K562 (cell line): ENCODE data around the gene RTF1. TPM values are rescaled to one million over a fixed set of nuclear protein-coding genes. Genes with fewer than 3 reads are reported as not detected.
A peak's percentile ranks its signal among the peaks of the same experiment; 100 is the strongest.

ENCODE experiments used
- CREB1 ChIP-seq, 2 experiments: sonication (generic) in 1 of 2; formaldehyde crosslinking in 1 of 2; IDR thresholded peaks; 2 replicates each; pipeline versions ENCODE4 v1.6.1 to v1.8.0; 2012 to 2022; ENCODE audit warnings: inconsistent platforms in 1 of 2, mild to moderate bottlenecking in 1 of 2, missing genetic modification reagents in 1 of 2, moderate library complexity in 1 of 2
- FOXP4 ChIP-seq: sonication (generic); formaldehyde crosslinking; IDR thresholded peaks from 2 replicates; pipeline ENCODE4 v1.8.0; 2022; ENCODE audit warnings: mild to moderate bottlenecking, missing genetic modification reagents, borderline replicate concordance
- FUS ChIP-seq: fragments of 200-400 bp; formaldehyde crosslinking; optimal IDR thresholded peaks from 2 replicates; pipeline ENCODE3; 2017; ENCODE audit warnings: low read depth, low read length
- GABPB2 ChIP-seq: fragments of 250-450 bp; sonication (Bioruptor Pico); conservative IDR thresholded peaks from 2 replicates; pipeline ENCODE4 v1.5.1; 2021; ENCODE audit warnings: mild to moderate bottlenecking
- HBP1 ChIP-seq: fragments of 450-650 bp; formaldehyde crosslinking; IDR thresholded peaks from 2 replicates; pipeline ENCODE4 v1.4.0; 2022; ENCODE audit warnings: missing genetic modification characterization
- IFI16 ChIP-seq: fragments of 250-450 bp; sonication (Bioruptor Pico); IDR thresholded peaks from 2 replicates; pipeline ENCODE4 v2.1.2; 2022; ENCODE audit warnings: mild to moderate bottlenecking, inconsistent platforms
- KLF13 ChIP-seq: fragments of 450-650 bp; IDR thresholded peaks from 2 replicates; pipeline ENCODE4 v1.6.1; 2016; ENCODE audit warnings: missing genetic modification characterization, low read depth, mild to moderate bottlenecking, missing compliant biosample characterization, moderate library complexity, borderline replicate concordance
- MAFF ChIP-seq: IDR thresholded peaks from 2 replicates; pipeline ENCODE4 v1.6.1; 2012; ENCODE audit warnings: low read length, improper control_type of control experiment
- NR1H2 ChIP-seq: sonication (generic); formaldehyde crosslinking; IDR thresholded peaks from 2 replicates; pipeline ENCODE4 v1.4.0; 2020; ENCODE audit warnings: mild to moderate bottlenecking, missing genetic modification reagents
- NR2C1 ChIP-seq, 2 experiments: fragments of 450-650 bp; IDR thresholded peaks; 2 replicates each; pipeline ENCODE4 v1.6.1; 2017; ENCODE audit warnings: mild to moderate bottlenecking in 2 of 2, antibody characterized with exemption in 1 of 2, inconsistent platforms in 1 of 2, missing compliant biosample characterization in 1 of 2, missing genetic modification characterization in 1 of 2
- POLR3A ChIP-seq: IDR thresholded peaks from 2 replicates; pipeline ENCODE4 v1.6.1; 2011; ENCODE audit warnings: borderline replicate concordance, mild to moderate bottlenecking, moderate library complexity; ENCODE audit not compliant: insufficient read length, insufficient read depth; ENCODE audit errors: extremely low read depth
- SAFB ChIP-seq: fragments of 200-400 bp; formaldehyde crosslinking; IDR thresholded peaks from 2 replicates; pipeline ENCODE4 v1.6.1; 2017; ENCODE audit warnings: low read depth, low read length, borderline replicate concordance
- SIRT6 ChIP-seq: IDR thresholded peaks from one replicate; pipeline ENCODE4 v1.6.1; 2012; ENCODE audit warnings: low read depth, mild to moderate bottlenecking, control low read depth, inconsistent platforms, low read length, moderate library complexity
- SMAD2 ChIP-seq: fragments of 150-350 bp; IDR thresholded peaks from 2 replicates; pipeline ENCODE4 v1.6.1; 2014; ENCODE audit warnings: low read depth, mild to moderate bottlenecking, low read length
- SMAD4 ChIP-seq: fragments of 250-450 bp; sonication (Bioruptor Pico); conservative IDR thresholded peaks from 2 replicates; pipeline ENCODE4 v1.8.0; 2021; ENCODE audit warnings: inconsistent platforms, mild to moderate bottlenecking, moderate library complexity
- TARDBP ChIP-seq: fragments of 450-650 bp; IDR thresholded peaks from 2 replicates; pipeline ENCODE4 v1.6.1; 2016
- U2AF2 ChIP-seq: fragments of 200-400 bp; formaldehyde crosslinking; optimal IDR thresholded peaks from 2 replicates; pipeline ENCODE3; 2017; ENCODE audit warnings: low read depth, mild to moderate bottlenecking, low read length
- VEZF1 ChIP-seq: fragments of 200-800 bp; sonication (Bioruptor generic); IDR thresholded peaks from 2 replicates; pipeline ENCODE4 v1.6.1; 2017; ENCODE audit warnings: missing genetic modification characterization, missing compliant biosample characterization
- ZNF146 ChIP-seq: IDR thresholded peaks from one replicate; pipeline ENCODE4 v1.6.1; 2018; ENCODE audit warnings: missing compliant biosample characterization; ENCODE audit not compliant: unreplicated experiment
- ZNF324 ChIP-seq: fragments of 250-450 bp; sonication (Bioruptor Pico); IDR thresholded peaks from 2 replicates; pipeline ENCODE4 v1.4.0; 2020; ENCODE audit warnings: mild to moderate bottlenecking
- ZNF512 ChIP-seq: IDR thresholded peaks from 2 replicates; pipeline ENCODE4 v1.6.1; 2016; ENCODE audit warnings: missing genetic modification characterization, missing compliant biosample characterization
- polyA plus RNA-seq, 8 experiments: library from polyadenylated mRNA; depleted of rRNA in 4 of 8; stranded (reverse) in 5 of 8; unstranded in 3 of 8; fragments of >200 nt; fragmentation: Nextera tagmentation in 2 of 8; fragmentation: Illumina TruSeq in 1 of 8; extraction: Ambion mirVana in 2 of 8; extraction: Trizol in 1 of 8; gene quantifications; 2 replicates each; pipeline versions ENCODE4 v1.2.1 to v1.2.3, GENCODE V29; 2011 to 2014; ENCODE audit warnings: inconsistent platforms in 1 of 8, missing spikeins in 1 of 8
- total RNA-seq, 7 experiments: library from RNA; depleted of rRNA in 6 of 7; stranded (reverse); fragments of >200 nt in 6 of 7; fragmentation: Illumina TruSeq in 2 of 7; extraction: Trizol in 2 of 7; gene quantifications; 2 replicates each; pipeline versions ENCODE4 v1.2.1 to v1.2.3, GENCODE V29; 2011 to 2021; ENCODE audit warnings: low replicate concordance in 1 of 7

Gene RTF1
- total and polyA plus RNA-seq, 9 of the 15 experiments (the other 6 are each of a cell fraction or from before 2014, with no cell fraction given) = 7.6 to 69.5 (median 31.5) TPM

GRCh38 chr15:41493205-41493901 lies 76.5 kb downstream of the RTF1 start, which contains the start of gene ITPKA (continued):
- TF ChIP-seq VEZF1 (CRISPR knock-in tag) = 0 out of 2 replicates have a peak, but pooled peaks have one; percentile 57
- TF ChIP-seq MAFF = no peak
- no peak for TF ChIP-seq IFI16
- TF ChIP-seq SMAD2 = no peak
- no peak for TF ChIP-seq CREB1 (IDR thresholded peaks at IDR 0.05)
- peak; percentile 19; the same call in 1 of the 2 replicates for TF ChIP-seq CREB1 (CRISPR knock-in tag; IDR thresholded peaks at IDR 0.05)
- TF ChIP-seq FUS = no peak
- TF ChIP-seq TARDBP = 0 out of 2 replicates have a peak, but pooled peaks have one; percentile 33
- no peak for TF ChIP-seq SIRT6
- TF ChIP-seq ZNF324 (CRISPR knock-in tag) = no peak
- TF ChIP-seq KLF13 (tag) = no peak; the same call in 1 of the 2 replicates
- TF ChIP-seq GABPB2 = no peak
- TF ChIP-seq NR1H2 (CRISPR knock-in tag) = no peak
- 0 out of 2 replicates have a peak, but pooled peaks have one; percentile 28 for TF ChIP-seq SAFB
- TF ChIP-seq ZNF512 (tag) = no peak
- peak; percentile 35; the same call in 1 of the 2 replicates for TF ChIP-seq NR2C1 (IDR thresholded peaks at IDR 0.05)
- 0 out of 2 replicates have a peak, but pooled peaks have one; percentile 44 for TF ChIP-seq NR2C1 (tag; IDR thresholded peaks at IDR 0.05)
- TF ChIP-seq FOXP4 (CRISPR knock-in tag) = 0 out of 2 replicates have a peak, but pooled peaks have one; percentile 3
- TF ChIP-seq SMAD4 (CRISPR knock-in tag) = peak; percentile 41; the same call in 1 of the 2 replicates
- TF ChIP-seq ZNF146 (CRISPR knock-in tag) = no peak
- no peak for TF ChIP-seq U2AF2
- TF ChIP-seq POLR3A = no peak
- 0 out of 2 replicates have a peak, but pooled peaks have one; percentile 4 for TF ChIP-seq HBP1 (CRISPR knock-in tag)
